GM21515 (cell line): Measurements from ENCODE around the gene RACGAP1.

Source experiments
- ATAC-seq: cut with Tn5 transposase; IDR thresholded peaks from one replicate; pipeline ENCODE4 v1.9.1; 2021; ENCODE audit not compliant: unreplicated experiment

The RACGAP1 gene

DNA sequence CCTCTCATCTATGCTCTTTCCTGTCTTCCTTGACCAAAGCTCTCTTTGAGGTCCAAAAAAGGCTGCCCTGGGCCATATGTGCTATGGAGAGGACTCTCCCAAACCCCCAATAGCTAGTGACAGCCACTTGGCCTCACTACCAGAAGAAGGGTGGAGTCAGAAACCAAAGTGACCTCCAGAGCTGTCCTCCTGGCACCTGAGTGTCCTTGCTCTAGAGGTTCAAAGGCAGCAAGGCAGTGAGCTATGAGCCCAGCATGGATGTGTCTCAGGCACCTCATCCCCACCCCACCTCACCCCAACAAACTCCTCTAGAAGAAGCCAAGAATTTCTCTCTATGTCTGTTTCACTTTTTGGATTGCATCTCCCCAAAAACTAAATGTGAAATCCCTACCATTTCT lies 67.7 kb downstream of the RACGAP1 start:
- ATAC-seq, result no peak

DNA sequence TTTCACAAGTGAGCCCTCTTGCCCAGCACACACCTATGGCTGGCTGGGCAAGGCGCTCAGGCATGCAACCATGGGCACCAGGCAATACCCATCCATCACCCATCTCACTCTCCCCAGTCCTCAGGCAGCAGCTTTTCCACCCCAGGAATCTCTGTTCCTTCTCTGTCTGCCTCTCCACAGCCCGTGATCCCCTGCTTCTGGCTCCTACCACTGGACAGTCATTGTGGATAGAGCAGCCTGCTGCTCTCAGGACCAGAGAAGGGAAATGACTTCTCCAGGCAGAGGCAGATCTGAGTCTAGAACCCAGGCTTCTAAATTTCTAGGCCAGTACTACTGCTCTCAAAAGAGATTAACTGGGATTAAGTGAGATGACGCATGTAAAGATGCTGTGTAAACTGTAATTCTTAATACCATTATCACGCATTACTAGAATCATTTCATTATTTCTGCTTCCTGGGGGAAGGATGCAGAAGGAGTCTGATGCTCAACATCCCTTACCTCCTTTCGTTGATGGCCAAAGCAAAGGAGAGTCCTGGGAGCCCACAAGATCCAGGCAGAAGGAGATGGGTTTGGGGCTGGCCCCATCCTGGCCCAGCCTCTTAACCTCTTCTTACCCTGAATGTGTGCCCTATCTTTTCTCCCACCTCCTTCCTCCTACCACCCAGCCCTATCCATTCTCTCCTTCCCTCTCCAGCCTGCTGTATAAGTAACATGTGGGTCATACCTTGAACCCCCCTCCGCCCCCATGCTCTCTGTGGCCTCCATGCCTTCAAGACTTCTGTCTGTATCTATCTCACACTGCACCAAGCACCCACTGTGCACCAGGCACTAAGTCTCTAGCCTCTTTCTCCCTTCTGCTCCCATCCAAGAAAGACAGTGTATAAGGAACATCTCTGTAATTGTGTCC lies 68.4 kb downstream of the RACGAP1 start:
- no peak for ATAC-seq

GRCh38 chr12:49955899-49956662 lies 69.2 kb downstream of the RACGAP1 start:
- no peak for ATAC-seq

- ATAC-seq, result no peak
Measured at GRCh38 chr12:49954863-49955830, 70.1 kb downstream of the RACGAP1 start.

- ATAC-seq, result no peak
Measured at GRCh38 chr12:49953961-49954846, 71.1 kb downstream of the RACGAP1 start.

GRCh38 chr12:49953151-49953550 lies 72.1 kb downstream of the RACGAP1 start:
- no peak for ATAC-seq

- ATAC-seq, result no peak
Measured at GRCh38 chr12:49952391-49953055, 72.8 kb downstream of the RACGAP1 start.

DNA sequence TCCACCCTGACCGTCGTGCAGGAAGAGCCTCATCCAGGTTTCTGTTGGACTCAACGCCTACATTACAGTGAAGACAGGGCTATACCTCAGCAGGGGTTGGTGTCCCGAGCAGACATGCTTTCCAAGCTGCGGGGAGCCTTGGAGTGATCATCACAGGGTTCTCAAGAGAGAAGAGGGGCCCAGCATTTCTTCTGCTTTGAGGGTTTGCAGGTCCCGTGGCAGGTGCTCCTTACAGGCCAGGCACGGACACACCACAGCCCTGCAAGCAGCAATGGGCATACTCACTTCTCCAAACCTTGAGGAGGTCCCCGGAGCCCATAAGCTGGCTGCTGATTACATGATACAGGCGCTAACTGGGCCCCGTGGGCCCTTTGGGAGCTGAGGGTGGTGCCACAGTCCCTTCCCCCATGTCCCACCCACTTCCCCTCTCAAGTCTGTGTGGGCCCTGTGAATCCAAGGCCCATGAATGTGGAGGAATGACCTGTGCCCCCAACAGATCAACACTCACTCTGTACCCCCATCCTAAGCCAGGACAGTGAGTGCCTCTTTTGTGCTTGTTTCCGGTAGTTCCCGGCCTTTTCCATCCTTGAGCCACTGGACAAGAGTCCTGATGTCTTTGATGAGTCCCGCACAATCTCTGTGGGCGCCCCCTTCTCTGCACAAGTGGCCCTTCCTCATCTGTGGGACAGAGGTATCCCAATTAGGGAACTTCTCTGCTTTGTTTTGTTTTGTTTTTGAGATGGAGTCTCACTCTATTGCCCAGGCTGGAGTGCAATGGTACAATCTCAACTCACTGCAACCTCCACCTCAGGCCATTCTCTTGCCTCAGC lies 73.7 kb downstream of the RACGAP1 start:
- ATAC-seq, result no peak

- ATAC-seq, result no peak
Measured at GRCh38 chr12:49950273-49951251, 74.7 kb downstream of the RACGAP1 start, which contains the start of gene AQP2. Gene AQP2 (plus strand): TSS chr12:49950737. CDS start chr12:49950831, 94 bp downstream.

DNA sequence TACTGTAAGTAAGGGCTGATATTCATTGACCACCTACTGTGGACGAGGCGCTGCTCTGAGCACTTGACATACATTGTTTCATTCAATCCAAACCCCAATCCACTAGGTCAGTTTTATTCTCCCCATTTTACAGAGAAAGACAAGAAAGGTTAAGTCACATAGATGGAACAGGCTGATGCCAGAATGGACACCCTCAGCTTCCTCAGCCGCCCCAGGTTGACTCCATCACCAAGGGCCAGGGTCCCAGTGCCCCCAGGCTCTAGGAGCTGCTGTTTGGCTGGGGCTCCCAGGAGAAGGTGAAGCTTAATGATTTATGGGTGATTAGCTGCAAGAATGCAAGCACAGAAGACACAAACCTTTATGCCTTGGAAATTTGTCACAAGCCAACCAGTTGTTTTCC lies 75.4 kb downstream of the RACGAP1 start:
- no peak for ATAC-seq

GRCh38 chr12:49948866-49949845 lies 76.1 kb downstream of the RACGAP1 start:
- no peak for ATAC-seq

- no peak for ATAC-seq
Measured at GRCh38 chr12:49947593-49948226, 77.6 kb downstream of the RACGAP1 start.

DNA sequence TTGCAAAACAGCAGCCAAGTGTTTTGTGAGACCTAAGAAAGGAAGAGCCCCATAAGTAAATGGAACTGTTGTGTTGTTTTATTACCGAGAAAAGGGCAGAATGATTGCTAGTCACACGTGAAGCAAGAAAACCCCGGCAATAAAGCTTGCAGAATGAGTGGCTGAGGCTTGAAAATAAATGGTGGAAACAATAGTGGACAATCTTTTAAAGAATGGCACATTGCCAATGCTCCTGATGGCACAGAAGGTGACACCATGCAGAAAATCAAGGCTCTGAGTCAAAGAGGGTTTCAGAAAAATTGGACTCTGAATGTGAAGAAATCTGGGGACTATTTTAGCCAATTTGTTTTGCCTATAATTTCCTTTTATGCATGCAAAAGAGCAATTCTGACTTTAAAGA lies 78.8 kb downstream of the RACGAP1 start:
- no peak for ATAC-seq

GRCh38 chr12:49946086-49946485 lies 79.2 kb downstream of the RACGAP1 start:
- no peak for ATAC-seq

- peak; percentile 79 for ATAC-seq
Measured at GRCh38 chr12:49945394-49946080, 79.8 kb downstream of the RACGAP1 start.
